Measurements from ENCODE around the gene PSMB11. TPM values are rescaled to one million over a fixed set of nuclear protein-coding genes. Genes with fewer than 3 reads are reported as not detected.
"Not testable (repeated sequence)": the region's sequence is repeated elsewhere in the genome, so short reads cannot be mapped to it uniquely, and the experiment has no call there.

Gene PSMB11
- total RNA-seq, 1 donor from 2014 or later: not detected

GRCh38 chr14:23002592-23002991 is 39.4 kb upstream of the PSMB11 start:
- H3K27me3 ChIP-seq (ENCODE audit: control insufficient read depth in 3 of 3, insufficient read depth in 3 of 3, low read length in 3 of 3): no peaks in the 10 kb centered on the region
- no peak overlapping the region for H3K4me3 ChIP-seq (ENCODE audit: low read length in 3 of 3)
- H3K9me3 ChIP-seq (ENCODE audit: control insufficient read depth in 3 of 3, low read length in 3 of 3): no peaks in the 10 kb centered on the region
- peaks cover 7 to 11% (median 8%) of the 10 kb centered on the region in 3 donors for H3K4me1 ChIP-seq (ENCODE audit: control insufficient read depth in 3 of 3, insufficient read depth in 3 of 3, low read length in 3 of 3)
- no peak overlapping the region for H3K27ac ChIP-seq (ENCODE audit: low read depth, low read length)
- no peak overlapping the region for H3K9ac ChIP-seq (ENCODE audit: low read depth in 1 of 3, low read length in 3 of 3)
- peaks cover 5% of the 10 kb centered on the region in 3 donors for H3K36me3 ChIP-seq (ENCODE audit: control insufficient read depth in 3 of 3, insufficient read depth in 3 of 3, low read length in 3 of 3)

GRCh38 chr14:23004274-23004673 is 37.7 kb upstream of the PSMB11 start:
- not testable (repeated sequence) for H3K27me3 ChIP-seq (ENCODE audit: control insufficient read depth in 3 of 3, insufficient read depth in 3 of 3, low read length in 3 of 3)

GRCh38 chr14:23005451-23006187 is 36.4 kb upstream of the PSMB11 start:
- Histone ChIP-seq H3K9ac (ENCODE audit: low read depth in 1 of 3, low read length in 3 of 3) (peak overlapping the region in 2 of 3 donors; percentile 86 to 98), H3K27ac (ENCODE audit: low read depth, low read length) (peak overlapping the region; percentile 97), H3K4me3 (ENCODE audit: low read length in 3 of 3) (peak overlapping the region in 1 of 3 donors; percentile 94), H3K4me1 (ENCODE audit: control insufficient read depth in 3 of 3, insufficient read depth in 3 of 3, low read length in 3 of 3) (peaks cover 10 to 20% (median 12%) of the 10 kb centered on the region in 3 donors), H3K27me3 (ENCODE audit: control insufficient read depth in 3 of 3, insufficient read depth in 3 of 3, low read length in 3 of 3) (no peaks in the 10 kb centered on the region), H3K36me3 (ENCODE audit: control insufficient read depth in 3 of 3, insufficient read depth in 3 of 3, low read length in 3 of 3) (no peaks in the 10 kb centered on the region), H3K9me3 (ENCODE audit: control insufficient read depth in 3 of 3, low read length in 3 of 3) (no peaks in the 10 kb centered on the region)

More at GRCh38 chr14:23004274-23004673, 37.7 kb upstream of the PSMB11 start:
- not testable (repeated sequence) for H3K27ac ChIP-seq (ENCODE audit: low read depth, low read length); H3K4me3 ChIP-seq (ENCODE audit: low read length in 3 of 3); H3K9ac ChIP-seq (ENCODE audit: low read depth in 1 of 3, low read length in 3 of 3); H3K36me3 ChIP-seq (ENCODE audit: control insufficient read depth in 3 of 3, insufficient read depth in 3 of 3, low read length in 3 of 3); H3K9me3 ChIP-seq (ENCODE audit: control insufficient read depth in 3 of 3, low read length in 3 of 3)
- H3K4me1 ChIP-seq (ENCODE audit: control insufficient read depth in 3 of 3, insufficient read depth in 3 of 3, low read length in 3 of 3): peaks cover 8 to 17% (median 10%) of the 10 kb centered on the region in 3 donors

DNA sequence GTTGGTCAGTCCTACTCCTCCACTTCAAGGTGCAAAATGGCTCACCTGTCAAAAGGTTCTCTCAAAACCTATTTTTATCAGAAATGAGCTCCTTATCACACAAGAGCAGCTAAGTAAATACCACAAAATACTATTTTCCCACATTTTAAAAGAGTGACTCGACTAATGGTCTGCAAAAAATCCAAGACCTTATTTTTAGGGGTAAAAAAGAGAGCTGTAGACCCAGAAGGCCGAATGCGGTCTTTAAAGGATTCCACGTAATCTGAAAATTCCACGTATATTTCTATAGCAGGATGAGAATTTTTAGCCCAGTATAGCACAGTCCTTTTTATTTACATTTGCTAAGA is 35.9 kb upstream of the PSMB11 start:
- peaks cover 10 to 20% (median 12%) of the 10 kb centered on the region in 3 donors for H3K4me1 ChIP-seq (ENCODE audit: control insufficient read depth in 3 of 3, insufficient read depth in 3 of 3, low read length in 3 of 3)
- H3K27ac ChIP-seq (ENCODE audit: low read depth, low read length): peak overlapping the region; percentile 97
- peak overlapping the region; percentile 86 to 98 (median 88) for H3K9ac ChIP-seq (ENCODE audit: low read depth in 1 of 3, low read length in 3 of 3)
- no peaks in the 10 kb centered on the region for H3K36me3 ChIP-seq (ENCODE audit: control insufficient read depth in 3 of 3, insufficient read depth in 3 of 3, low read length in 3 of 3)
- peak overlapping the region; percentile 79 to 94 (median 80) for H3K4me3 ChIP-seq (ENCODE audit: low read length in 3 of 3)
- H3K27me3 ChIP-seq (ENCODE audit: control insufficient read depth in 3 of 3, insufficient read depth in 3 of 3, low read length in 3 of 3): no peaks in the 10 kb centered on the region
- H3K9me3 ChIP-seq (ENCODE audit: control insufficient read depth in 3 of 3, low read length in 3 of 3): no peaks in the 10 kb centered on the region

GRCh38 chr14:23006544-23007419 is 35.2 kb upstream of the PSMB11 start:
- Histone ChIP-seq H3K27me3 (ENCODE audit: control insufficient read depth in 3 of 3, insufficient read depth in 3 of 3, low read length in 3 of 3) (no peaks in the 10 kb centered on the region), H3K4me3 (ENCODE audit: low read length in 3 of 3) (peak overlapping the region; percentile 79 to 94 (median 80)), H3K4me1 (ENCODE audit: control insufficient read depth in 3 of 3, insufficient read depth in 3 of 3, low read length in 3 of 3) (peaks cover 10 to 20% (median 12%) of the 10 kb centered on the region in 3 donors), H3K27ac (ENCODE audit: low read depth, low read length) (peak overlapping the region; percentile 97), H3K9me3 (ENCODE audit: control insufficient read depth in 3 of 3, low read length in 3 of 3) (no peaks in the 10 kb centered on the region), H3K36me3 (ENCODE audit: control insufficient read depth in 3 of 3, insufficient read depth in 3 of 3, low read length in 3 of 3) (no peaks in the 10 kb centered on the region), H3K9ac (ENCODE audit: low read depth in 1 of 3, low read length in 3 of 3) (peak overlapping the region; percentile 86 to 98 (median 88))

DNA sequence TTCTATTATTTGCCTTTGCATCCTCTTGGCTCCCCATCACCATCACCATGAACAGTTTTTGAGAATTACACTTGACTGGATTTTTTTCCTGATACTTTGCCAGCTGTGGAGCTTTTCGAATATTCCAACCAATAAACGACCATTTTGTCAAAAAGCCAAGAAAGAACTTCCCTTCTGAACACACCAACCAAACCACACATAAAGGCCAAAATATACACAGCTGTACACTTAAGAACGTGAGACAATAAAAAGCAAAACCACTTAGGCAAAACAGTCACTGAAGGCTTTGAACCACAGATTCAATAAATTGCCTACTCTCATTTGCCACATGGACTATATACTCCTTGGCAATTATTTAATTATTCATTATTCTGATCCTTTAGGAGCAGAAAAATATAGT is 33.2 kb upstream of the PSMB11 start:
- no peak overlapping the region for H3K27ac ChIP-seq (ENCODE audit: low read depth, low read length)
- H3K36me3 ChIP-seq (ENCODE audit: control insufficient read depth in 3 of 3, insufficient read depth in 3 of 3, low read length in 3 of 3): no peaks in the 10 kb centered on the region
- H3K4me3 ChIP-seq (ENCODE audit: low read length in 3 of 3): peak overlapping the region in 1 of 3 donors; percentile 85

DNA sequence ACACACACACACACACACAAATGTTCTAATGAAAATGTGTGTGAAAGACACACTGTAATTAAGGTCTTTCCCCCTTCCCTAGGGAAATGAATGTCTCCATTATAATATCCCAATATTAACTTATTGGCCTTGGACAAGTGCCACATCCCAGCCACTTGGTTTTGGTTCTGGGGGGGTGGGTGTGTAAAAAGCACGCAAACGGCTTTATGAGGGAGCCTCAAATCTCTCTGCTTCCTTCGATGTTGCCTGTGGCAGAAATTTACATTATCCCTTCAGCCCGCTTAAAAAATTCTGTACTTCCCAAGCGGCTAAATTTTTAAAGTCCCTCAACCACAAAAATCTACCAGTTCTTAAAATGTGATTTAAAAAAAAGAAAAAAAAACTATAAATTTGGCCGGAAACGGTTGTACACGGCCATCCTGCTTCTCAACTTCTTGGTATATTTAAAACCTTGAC is 32.5 kb upstream of the PSMB11 start:
- Histone ChIP-seq H3K27me3 (ENCODE audit: control insufficient read depth in 3 of 3, insufficient read depth in 3 of 3, low read length in 3 of 3) (no peaks in the 10 kb centered on the region), H3K9ac (ENCODE audit: low read depth in 1 of 3, low read length in 3 of 3) (peak overlapping the region; percentile 36 to 79 (median 65)), H3K36me3 (ENCODE audit: control insufficient read depth in 3 of 3, insufficient read depth in 3 of 3, low read length in 3 of 3) (no peaks in the 10 kb centered on the region), H3K27ac (ENCODE audit: low read depth, low read length) (peak overlapping the region; percentile 71), H3K9me3 (ENCODE audit: control insufficient read depth in 3 of 3, low read length in 3 of 3) (no peaks in the 10 kb centered on the region), H3K4me3 (ENCODE audit: low read length in 3 of 3) (peak overlapping the region; percentile 74 to 85 (median 84)), H3K4me1 (ENCODE audit: control insufficient read depth in 3 of 3, insufficient read depth in 3 of 3, low read length in 3 of 3) (peaks cover 10 to 20% (median 12%) of the 10 kb centered on the region in 3 donors)

More for the DNA sequence above, 33.2 kb upstream of the PSMB11 start:
- Histone ChIP-seq H3K4me1 (ENCODE audit: control insufficient read depth in 3 of 3, insufficient read depth in 3 of 3, low read length in 3 of 3) (peaks cover 10 to 20% (median 12%) of the 10 kb centered on the region in 3 donors), H3K9ac (ENCODE audit: low read depth in 1 of 3, low read length in 3 of 3) (no peak overlapping the region), H3K27me3 (ENCODE audit: control insufficient read depth in 3 of 3, insufficient read depth in 3 of 3, low read length in 3 of 3) (no peaks in the 10 kb centered on the region), H3K9me3 (ENCODE audit: control insufficient read depth in 3 of 3, low read length in 3 of 3) (no peaks in the 10 kb centered on the region)

DNA sequence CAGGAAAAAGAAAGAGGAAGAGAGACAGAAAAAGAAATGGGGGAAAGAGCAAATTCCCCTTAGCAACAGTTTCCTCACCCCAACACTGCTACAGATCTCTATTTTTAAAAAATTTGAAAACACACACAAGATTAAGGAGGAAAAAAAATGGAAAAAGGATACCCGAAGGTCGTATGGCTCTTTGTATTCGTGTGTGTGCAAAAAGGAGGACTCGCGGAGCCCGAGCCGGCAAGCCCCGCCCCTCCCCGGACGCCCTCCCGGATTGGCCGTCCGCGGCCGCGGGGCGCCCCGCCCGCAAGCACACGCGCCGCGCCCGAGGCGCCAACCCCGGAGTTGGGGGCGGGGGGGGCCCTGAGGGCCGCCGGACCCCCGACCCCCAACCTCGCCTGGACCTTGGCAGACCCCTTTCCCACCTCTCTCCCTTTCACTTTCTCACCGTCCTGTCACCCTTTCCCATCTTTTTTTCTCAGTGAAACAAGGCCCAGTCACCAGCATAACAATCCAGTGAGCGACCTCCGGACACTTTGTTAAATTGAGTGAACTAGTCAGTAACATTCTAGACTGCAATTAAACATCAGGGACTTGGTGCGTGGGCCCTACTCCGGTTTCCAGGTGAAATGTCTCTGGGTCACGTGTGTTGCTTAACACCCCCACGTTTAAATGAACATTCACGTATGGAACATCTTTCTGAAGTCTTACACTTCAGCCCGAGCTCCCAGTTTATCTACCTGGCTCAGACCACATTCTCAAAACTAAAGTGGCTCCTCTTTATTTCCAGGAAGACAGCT is 31.9 kb upstream of the PSMB11 start, which contains the start of gene C14orf93:
Gene C14orf93 (minus strand): TSS at position 205 of the 788 bp plus-strand sequence. CDS start 11,120 bp downstream, outside the sequence.
- Histone ChIP-seq H3K9me3 (ENCODE audit: control insufficient read depth in 3 of 3, low read length in 3 of 3) (no peaks in the 10 kb centered on the region), H3K4me1 (ENCODE audit: control insufficient read depth in 3 of 3, insufficient read depth in 3 of 3, low read length in 3 of 3) (peaks cover 10 to 20% (median 12%) of the 10 kb centered on the region in 3 donors), H3K4me3 (ENCODE audit: low read length in 3 of 3) (peak within 1 kb of the TSS; percentile 74 to 85 (median 84)), H3K27ac (ENCODE audit: low read depth, low read length) (peak within 1 kb of the TSS; percentile 71), H3K36me3 (ENCODE audit: control insufficient read depth in 3 of 3, insufficient read depth in 3 of 3, low read length in 3 of 3) (no peaks in the 10 kb centered on the region), H3K9ac (ENCODE audit: low read depth in 1 of 3, low read length in 3 of 3) (peak within 1 kb of the TSS; percentile 65 to 79 (median 75)), H3K27me3 (ENCODE audit: control insufficient read depth in 3 of 3, insufficient read depth in 3 of 3, low read length in 3 of 3) (no peaks in the 10 kb centered on the region)

DNA sequence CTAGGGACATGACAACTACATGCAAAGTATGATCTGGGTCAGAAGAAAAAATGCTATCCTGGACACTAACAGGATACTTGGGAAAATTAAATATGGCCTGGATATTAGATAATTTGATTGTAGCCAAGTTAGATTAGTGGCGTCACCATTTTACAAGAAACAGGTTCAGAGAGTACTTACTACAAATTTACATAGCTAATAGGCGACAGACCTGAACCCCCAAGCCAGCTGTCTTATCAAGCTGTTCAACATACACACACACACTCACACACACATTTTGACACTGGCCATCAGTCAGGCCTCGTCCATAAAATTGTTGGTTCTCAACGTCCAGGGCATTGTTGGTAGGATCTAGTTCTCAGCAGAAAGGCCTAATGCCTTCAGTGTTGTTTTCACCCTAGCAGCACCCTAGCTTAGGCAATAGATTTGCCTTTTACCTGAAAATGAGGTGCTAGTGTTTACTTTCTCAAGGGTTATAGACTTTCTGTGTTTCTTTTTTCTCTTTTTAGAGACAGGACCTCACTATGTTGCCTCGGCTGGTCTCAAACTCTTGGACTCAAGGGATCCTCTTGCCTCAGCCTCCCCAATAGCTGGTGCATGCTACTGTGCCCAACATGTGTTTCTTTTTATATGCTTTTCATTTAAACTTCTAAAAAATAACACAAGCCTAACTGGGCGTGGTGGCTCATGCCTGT is 28.8 kb upstream of the PSMB11 start:
- H3K4me3 ChIP-seq (ENCODE audit: low read length in 3 of 3): no peak overlapping the region
- no peaks in the 10 kb centered on the region for H3K36me3 ChIP-seq (ENCODE audit: control insufficient read depth in 3 of 3, insufficient read depth in 3 of 3, low read length in 3 of 3)
- H3K4me1 ChIP-seq (ENCODE audit: control insufficient read depth in 3 of 3, insufficient read depth in 3 of 3, low read length in 3 of 3): peaks cover 0 to 8% (median 5%) of the 10 kb centered on the region in 3 donors
- H3K27me3 ChIP-seq (ENCODE audit: control insufficient read depth in 3 of 3, insufficient read depth in 3 of 3, low read length in 3 of 3): no peaks in the 10 kb centered on the region
- no peaks in the 10 kb centered on the region for H3K9me3 ChIP-seq (ENCODE audit: control insufficient read depth in 3 of 3, low read length in 3 of 3)
- H3K27ac ChIP-seq (ENCODE audit: low read depth, low read length): no peak overlapping the region
- no peak overlapping the region for H3K9ac ChIP-seq (ENCODE audit: low read depth in 1 of 3, low read length in 3 of 3)

Data from skeletal muscle tissue (tissue), 4 donors.